GM23338 (cell line): ENCODE results near the gene MDM4. TPM values are rescaled to one million over a fixed set of nuclear protein-coding genes. Genes with fewer than 3 reads are reported as not detected.

Source experiments
- ATAC-seq: fragments of 200-7000 bp; cut with Tn5 transposase; 3 replicates; pipeline ENCODE4 v1.9.1; 2020
- DNase-seq: peaks from one replicate; pipeline ENCODE4 v3.0.0-alpha.2; 2015; ENCODE audit warnings: low spot score
- H2AFZ ChIP-seq: fragments of 200-600 bp; sonication (generic); 2 replicates; pipeline ENCODE4 v1.8.0; 2016; ENCODE audit warnings: antibody characterized with exemption, mild to moderate bottlenecking, moderate library complexity
- H3F3A ChIP-seq: fragments of 200-600 bp; sonication (generic); replicated peaks from 2 replicates; pipeline ENCODE4 v1.8.0; 2017; ENCODE audit warnings: antibody characterized with exemption, mixed run types, low read depth
- H3K27ac ChIP-seq: fragments of 200-600 bp; sonication (generic); 2 replicates; pipeline ENCODE4 v1.6.1; 2016; ENCODE audit warnings: low read depth
- H3K27me3 ChIP-seq: fragments of 200-600 bp; sonication (generic); 2 replicates; pipeline ENCODE4 v1.8.0; 2016; ENCODE audit warnings: mild to moderate bottlenecking, mixed run types, moderate library complexity; ENCODE audit not compliant: insufficient read depth
- H3K36me3 ChIP-seq: fragments of 200-600 bp; sonication (generic); 2 replicates; pipeline ENCODE4 v1.8.0; 2016; ENCODE audit warnings: mild to moderate bottlenecking; ENCODE audit not compliant: insufficient read depth
- H3K4me1 ChIP-seq: fragments of 200-600 bp; sonication (generic); 2 replicates; pipeline ENCODE4 v1.8.0; 2016; ENCODE audit warnings: mild to moderate bottlenecking, moderate library complexity; ENCODE audit not compliant: insufficient read depth
- H3K4me2 ChIP-seq: fragments of 200-600 bp; sonication (generic); 2 replicates; pipeline ENCODE4 v1.7.1; 2017; ENCODE audit warnings: mixed run types
- H3K4me3 ChIP-seq: fragments of 200-600 bp; sonication (generic); 2 replicates; pipeline ENCODE4 v1.6.1; 2016; ENCODE audit warnings: mixed run types
- H3K79me2 ChIP-seq: fragments of 200-600 bp; sonication (generic); replicated peaks from 2 replicates; pipeline ENCODE4 v1.8.0; 2017; ENCODE audit warnings: mild to moderate bottlenecking; ENCODE audit not compliant: insufficient read depth
- H3K9me2 ChIP-seq: fragments of 200-600 bp; sonication (generic); 2 replicates; pipeline ENCODE4 v1.8.0; 2017; ENCODE audit not compliant: insufficient read depth
- H4K20me1 ChIP-seq: fragments of 200-600 bp; sonication (generic); replicated peaks from 2 replicates; pipeline ENCODE4 v1.8.0; 2017; ENCODE audit warnings: mild to moderate bottlenecking; ENCODE audit not compliant: insufficient read depth
- H3K27ac Mint-ChIP-seq: 2 replicates; pipeline ENCODE4 v1.8.0; 2020; ENCODE audit warnings: inconsistent platforms, mild to moderate bottlenecking, moderate library complexity, mixed read lengths
- H3K27me3 Mint-ChIP-seq: 3 replicates; pipeline ENCODE4 v1.8.0; 2022; ENCODE audit warnings: low read depth, mild to moderate bottlenecking, moderate library complexity, mixed read lengths, inconsistent platforms; ENCODE audit not compliant: insufficient read depth, poor library complexity
- H3K36me3 Mint-ChIP-seq: 3 replicates; pipeline ENCODE4 v1.8.0; 2021; ENCODE audit warnings: low read depth, mild to moderate bottlenecking, inconsistent platforms, moderate library complexity, mixed read lengths
- H3K4me1 Mint-ChIP-seq: 3 replicates; pipeline ENCODE4 v1.8.0; 2020; ENCODE audit warnings: mild to moderate bottlenecking, inconsistent platforms, mixed read lengths
- H3K4me3 Mint-ChIP-seq: 3 replicates; pipeline ENCODE4 v1.8.0; 2021; ENCODE audit warnings: moderate library complexity, mild to moderate bottlenecking, inconsistent platforms, mixed read lengths
- H3K9me3 Mint-ChIP-seq: 3 replicates; pipeline ENCODE4 v1.8.0; 2020; ENCODE audit warnings: moderate library complexity, mild to moderate bottlenecking, inconsistent platforms, mixed read lengths
- CREB1 ChIP-seq: fragments of 250-450 bp; sonication (Bioruptor Pico); IDR thresholded peaks from 2 replicates; pipeline ENCODE4 v1.5.0; 2020; ENCODE audit warnings: low read depth, mild to moderate bottlenecking, moderate library complexity
- EZH2 ChIP-seq: fragments of 200-600 bp; sonication (generic); IDR thresholded peaks from one replicate; pipeline ENCODE4 v1.8.0; 2017; ENCODE audit warnings: antibody characterized with exemption, mild to moderate bottlenecking, low read depth; ENCODE audit not compliant: unreplicated experiment
- EZH2phosphoT487 ChIP-seq: fragments of 200-600 bp; sonication (generic); IDR thresholded peaks from one replicate; pipeline ENCODE4 v1.8.1; 2018; ENCODE audit warnings: antibody characterized with exemption; ENCODE audit not compliant: unreplicated experiment
- JUNB ChIP-seq: IDR thresholded peaks from one replicate; pipeline ENCODE4 v1.6.1; 2016; ENCODE audit warnings: antibody characterized with exemption; ENCODE audit not compliant: unreplicated experiment
- NANOG ChIP-seq: IDR thresholded peaks from 2 replicates; pipeline ENCODE4 v1.6.1; 2016; ENCODE audit warnings: antibody characterized with exemption, borderline replicate concordance
- POLR2AphosphoS5 ChIP-seq: IDR thresholded peaks from 2 replicates; pipeline ENCODE4 v1.6.1; 2016; ENCODE audit warnings: antibody characterized with exemption, low read depth
- STAT1 ChIP-seq: IDR thresholded peaks from one replicate; pipeline ENCODE4 v1.6.1; 2016; ENCODE audit warnings: antibody characterized with exemption; ENCODE audit not compliant: unreplicated experiment
- ZNF114 ChIP-seq: fragments of 250-450 bp; sonication (Bioruptor Pico); IDR thresholded peaks from 2 replicates; pipeline ENCODE4 v1.5.0; 2020; ENCODE audit warnings: mild to moderate bottlenecking, moderate library complexity
- ZNF331 ChIP-seq: fragments of 250-450 bp; sonication (Bioruptor Pico); IDR thresholded peaks from 2 replicates; pipeline ENCODE4 v1.5.0; 2020; ENCODE audit warnings: low read depth, mild to moderate bottlenecking, moderate library complexity
- polyA plus RNA-seq: library from polyadenylated mRNA; unstranded; fragments of >200 nt; fragmentation: Nextera tagmentation; extraction: Ambion mirVana; gene quantifications from 2 replicates; pipeline ENCODE4 v1.2.1, GENCODE V29; 2016
- total RNA-seq: library from RNA; depleted of rRNA; stranded (reverse); fragments of >200 nt; shearing (Covaris generic); gene quantifications from 2 replicates; pipeline ENCODE4 v1.2.3, GENCODE V29; 2014
- TF ChIP-seq, protein P1 (sequence below): fragments of 250-450 bp; sonication (Bioruptor Pico); IDR thresholded peaks from 2 replicates; pipeline ENCODE4 v1.5.0; 2020; ENCODE audit warnings: mild to moderate bottlenecking, moderate library complexity
- TF ChIP-seq, protein P2 (sequence below): IDR thresholded peaks from 2 replicates; pipeline ENCODE4 v1.6.1; 2016; ENCODE audit warnings: antibody characterized with exemption
- TF ChIP-seq, protein P3 (sequence below), 2 experiments: fragments of 200-600 bp in 1 of 2; sonication (generic) in 1 of 2; conservative IDR thresholded peaks; 2 replicates each; pipeline versions ENCODE4 v1.5.1 to v1.6.1; 2016 to 2017; ENCODE audit warnings: antibody characterized with exemption in 2 of 2, low read depth in 2 of 2, mild to moderate bottlenecking in 2 of 2, moderate library complexity in 1 of 2

MDM4 gene
- total and polyA plus RNA-seq, 2 experiments from 2014 or later: 24.8 to 56.1 TPM

DNA sequence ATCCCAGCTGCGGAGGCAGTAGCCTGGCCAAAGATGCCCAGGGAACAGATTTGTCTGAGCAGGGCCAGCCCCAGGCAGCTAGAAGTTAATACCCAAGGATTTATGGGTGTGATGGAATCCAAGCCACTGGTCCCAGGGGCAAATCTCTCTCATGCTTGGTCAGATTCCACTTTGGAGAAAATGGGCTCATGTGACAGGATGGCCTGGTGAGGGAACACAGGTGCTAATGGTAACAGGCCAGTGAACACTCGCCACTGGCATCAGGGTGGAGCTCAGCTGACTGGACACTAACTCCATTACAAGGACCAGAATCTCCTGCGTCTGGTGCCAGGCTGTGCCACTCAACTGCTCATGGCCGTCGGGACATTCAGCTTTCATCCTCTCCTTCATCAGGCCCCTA is 12.0 kb downstream of the MDM4 start (continued):
- TF ChIP-seq, protein P1, sequence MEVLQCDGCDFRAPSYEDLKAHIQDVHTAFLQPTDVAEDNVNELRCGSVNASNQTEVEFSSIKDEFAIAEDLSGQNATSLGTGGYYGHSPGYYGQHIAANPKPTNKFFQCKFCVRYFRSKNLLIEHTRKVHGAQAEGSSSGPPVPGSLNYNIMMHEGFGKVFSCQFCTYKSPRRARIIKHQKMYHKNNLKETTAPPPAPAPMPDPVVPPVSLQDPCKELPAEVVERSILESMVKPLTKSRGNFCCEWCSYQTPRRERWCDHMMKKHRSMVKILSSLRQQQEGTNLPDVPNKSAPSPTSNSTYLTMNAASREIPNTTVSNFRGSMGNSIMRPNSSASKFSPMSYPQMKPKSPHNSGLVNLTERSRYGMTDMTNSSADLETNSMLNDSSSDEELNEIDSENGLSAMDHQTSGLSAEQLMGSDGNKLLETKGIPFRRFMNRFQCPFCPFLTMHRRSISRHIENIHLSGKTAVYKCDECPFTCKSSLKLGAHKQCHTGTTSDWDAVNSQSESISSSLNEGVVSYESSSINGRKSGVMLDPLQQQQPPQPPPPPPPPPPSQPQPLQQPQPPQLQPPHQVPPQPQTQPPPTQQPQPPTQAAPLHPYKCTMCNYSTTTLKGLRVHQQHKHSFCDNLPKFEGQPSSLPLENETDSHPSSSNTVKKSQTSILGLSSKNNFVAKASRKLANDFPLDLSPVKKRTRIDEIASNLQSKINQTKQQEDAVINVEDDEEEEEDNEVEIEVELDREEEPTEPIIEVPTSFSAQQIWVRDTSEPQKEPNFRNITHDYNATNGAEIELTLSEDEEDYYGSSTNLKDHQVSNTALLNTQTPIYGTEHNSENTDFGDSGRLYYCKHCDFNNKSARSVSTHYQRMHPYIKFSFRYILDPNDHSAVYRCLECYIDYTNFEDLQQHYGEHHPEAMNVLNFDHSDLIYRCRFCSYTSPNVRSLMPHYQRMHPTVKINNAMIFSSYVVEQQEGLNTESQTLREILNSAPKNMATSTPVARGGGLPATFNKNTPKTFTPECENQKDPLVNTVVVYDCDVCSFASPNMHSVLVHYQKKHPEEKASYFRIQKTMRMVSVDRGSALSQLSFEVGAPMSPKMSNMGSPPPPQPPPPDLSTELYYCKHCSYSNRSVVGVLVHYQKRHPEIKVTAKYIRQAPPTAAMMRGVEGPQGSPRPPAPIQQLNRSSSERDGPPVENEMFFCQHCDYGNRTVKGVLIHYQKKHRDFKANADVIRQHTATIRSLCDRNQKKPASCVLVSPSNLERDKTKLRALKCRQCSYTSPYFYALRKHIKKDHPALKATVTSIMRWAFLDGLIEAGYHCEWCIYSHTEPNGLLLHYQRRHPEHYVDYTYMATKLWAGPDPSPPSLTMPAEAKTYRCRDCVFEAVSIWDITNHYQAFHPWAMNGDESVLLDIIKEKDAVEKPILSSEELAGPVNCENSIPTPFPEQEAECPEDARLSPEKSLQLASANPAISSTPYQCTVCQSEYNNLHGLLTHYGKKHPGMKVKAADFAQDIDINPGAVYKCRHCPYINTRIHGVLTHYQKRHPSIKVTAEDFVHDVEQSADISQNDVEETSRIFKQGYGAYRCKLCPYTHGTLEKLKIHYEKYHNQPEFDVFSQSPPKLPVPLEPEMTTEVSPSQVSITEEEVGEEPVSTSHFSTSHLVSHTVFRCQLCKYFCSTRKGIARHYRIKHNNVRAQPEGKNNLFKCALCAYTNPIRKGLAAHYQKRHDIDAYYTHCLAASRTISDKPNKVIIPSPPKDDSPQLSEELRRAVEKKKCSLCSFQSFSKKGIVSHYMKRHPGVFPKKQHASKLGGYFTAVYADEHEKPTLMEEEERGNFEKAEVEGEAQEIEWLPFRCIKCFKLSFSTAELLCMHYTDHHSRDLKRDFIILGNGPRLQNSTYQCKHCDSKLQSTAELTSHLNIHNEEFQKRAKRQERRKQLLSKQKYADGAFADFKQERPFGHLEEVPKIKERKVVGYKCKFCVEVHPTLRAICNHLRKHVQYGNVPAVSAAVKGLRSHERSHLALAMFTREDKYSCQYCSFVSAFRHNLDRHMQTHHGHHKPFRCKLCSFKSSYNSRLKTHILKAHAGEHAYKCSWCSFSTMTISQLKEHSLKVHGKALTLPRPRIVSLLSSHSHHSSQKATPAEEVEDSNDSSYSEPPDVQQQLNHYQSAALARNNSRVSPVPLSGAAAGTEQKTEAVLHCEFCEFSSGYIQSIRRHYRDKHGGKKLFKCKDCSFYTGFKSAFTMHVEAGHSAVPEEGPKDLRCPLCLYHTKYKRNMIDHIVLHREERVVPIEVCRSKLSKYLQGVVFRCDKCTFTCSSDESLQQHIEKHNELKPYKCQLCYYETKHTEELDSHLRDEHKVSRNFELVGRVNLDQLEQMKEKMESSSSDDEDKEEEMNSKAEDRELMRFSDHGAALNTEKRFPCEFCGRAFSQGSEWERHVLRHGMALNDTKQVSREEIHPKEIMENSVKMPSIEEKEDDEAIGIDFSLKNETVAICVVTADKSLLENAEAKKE: no peak
- TF ChIP-seq STAT1: no peak
- TF ChIP-seq EZH2: no peak
- TF ChIP-seq EZH2phosphoT487: no peak
- TF ChIP-seq NANOG: no peak
- TF ChIP-seq, protein P2, sequence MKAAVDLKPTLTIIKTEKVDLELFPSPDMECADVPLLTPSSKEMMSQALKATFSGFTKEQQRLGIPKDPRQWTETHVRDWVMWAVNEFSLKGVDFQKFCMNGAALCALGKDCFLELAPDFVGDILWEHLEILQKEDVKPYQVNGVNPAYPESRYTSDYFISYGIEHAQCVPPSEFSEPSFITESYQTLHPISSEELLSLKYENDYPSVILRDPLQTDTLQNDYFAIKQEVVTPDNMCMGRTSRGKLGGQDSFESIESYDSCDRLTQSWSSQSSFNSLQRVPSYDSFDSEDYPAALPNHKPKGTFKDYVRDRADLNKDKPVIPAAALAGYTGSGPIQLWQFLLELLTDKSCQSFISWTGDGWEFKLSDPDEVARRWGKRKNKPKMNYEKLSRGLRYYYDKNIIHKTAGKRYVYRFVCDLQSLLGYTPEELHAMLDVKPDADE: no peak
- TF ChIP-seq JUNB: no peak
- TF ChIP-seq POLR2AphosphoS5: no peak

DNA sequence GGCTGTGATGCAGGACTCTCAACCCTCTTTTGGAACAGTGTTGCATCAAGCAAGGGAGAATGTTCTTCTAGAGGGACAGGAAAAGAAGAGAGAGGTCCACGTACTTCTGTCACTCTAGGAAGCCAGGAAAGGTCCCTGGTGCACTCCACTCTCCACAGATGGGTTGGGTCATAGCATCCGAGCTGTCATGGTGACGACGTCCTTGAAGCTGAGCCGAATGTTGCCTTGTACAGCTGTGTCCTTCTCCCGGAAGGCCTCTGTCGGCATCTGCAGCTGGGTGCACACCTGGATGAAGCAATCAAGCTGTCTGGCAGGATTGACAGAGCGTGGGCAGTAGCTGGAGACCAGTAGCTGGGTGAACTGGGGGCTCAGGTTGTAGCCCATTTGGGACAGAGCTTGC is 12.5 kb downstream of the MDM4 start:
- Histone ChIP-seq H3F3A (no peaks in the 10 kb centered on the region; the same call in 1 of the 2 replicates), H3K27me3 (no peaks in the 10 kb centered on the region), H3K4me2 (no peak overlapping the region), H3K27ac (no peak overlapping the region), H3K9me2 (no peaks in the 10 kb centered on the region), H3K4me3 (no peak overlapping the region), H3K36me3 (peaks cover 55% of the 10 kb centered on the region), H3K79me2 (peaks cover 9% of the 10 kb centered on the region), H4K20me1 (peaks cover 8% of the 10 kb centered on the region), H3K4me1 (no peaks in the 10 kb centered on the region), H2AFZ (no peak overlapping the region)
- H3K4me1 Mint-ChIP-seq: peaks cover 3% of the 10 kb centered on the region; the same call in 2 of the 3 replicates
- no peak overlapping the region for H3K4me3 Mint-ChIP-seq
- DNase-seq: no peak
- ATAC-seq: no peak
- H3K27me3 Mint-ChIP-seq: peaks cover 2% of the 10 kb centered on the region
- H3K36me3 Mint-ChIP-seq: peaks cover 77% of the 10 kb centered on the region
- no peak overlapping the region for H3K27ac Mint-ChIP-seq
- peaks cover 6% of the 10 kb centered on the region for H3K9me3 Mint-ChIP-seq
- TF ChIP-seq EZH2 (no peak), ZNF331 (no peak), NANOG (no peak), STAT1 (no peak), ZNF114 (CRISPR knock-in tag) (no peak), CREB1 (CRISPR knock-in tag) (no peak), JUNB (no peak)
- TF ChIP-seq, protein P2: no peak
- TF ChIP-seq, protein P3, sequence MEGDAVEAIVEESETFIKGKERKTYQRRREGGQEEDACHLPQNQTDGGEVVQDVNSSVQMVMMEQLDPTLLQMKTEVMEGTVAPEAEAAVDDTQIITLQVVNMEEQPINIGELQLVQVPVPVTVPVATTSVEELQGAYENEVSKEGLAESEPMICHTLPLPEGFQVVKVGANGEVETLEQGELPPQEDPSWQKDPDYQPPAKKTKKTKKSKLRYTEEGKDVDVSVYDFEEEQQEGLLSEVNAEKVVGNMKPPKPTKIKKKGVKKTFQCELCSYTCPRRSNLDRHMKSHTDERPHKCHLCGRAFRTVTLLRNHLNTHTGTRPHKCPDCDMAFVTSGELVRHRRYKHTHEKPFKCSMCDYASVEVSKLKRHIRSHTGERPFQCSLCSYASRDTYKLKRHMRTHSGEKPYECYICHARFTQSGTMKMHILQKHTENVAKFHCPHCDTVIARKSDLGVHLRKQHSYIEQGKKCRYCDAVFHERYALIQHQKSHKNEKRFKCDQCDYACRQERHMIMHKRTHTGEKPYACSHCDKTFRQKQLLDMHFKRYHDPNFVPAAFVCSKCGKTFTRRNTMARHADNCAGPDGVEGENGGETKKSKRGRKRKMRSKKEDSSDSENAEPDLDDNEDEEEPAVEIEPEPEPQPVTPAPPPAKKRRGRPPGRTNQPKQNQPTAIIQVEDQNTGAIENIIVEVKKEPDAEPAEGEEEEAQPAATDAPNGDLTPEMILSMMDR (conservative IDR thresholded peaks at IDR 0.05; ENCODE audit: low read depth in 2 of 2): no peak
